Cardiac fibroblast (primary cell): ENCODE results near the gene NKD2.

Source experiments
- DNase-seq, 2 donors: peaks; one replicate each; pipeline versions ENCODE4 v3.0.0 to v3.0.0-alpha.2; 2010; ENCODE audit warnings: low read depth in 2 of 2
- H3K4me3 ChIP-seq, 2 donors: replicated peaks in 1 of 2; 1 replicate in 1 of 2; 2 replicates in 1 of 2; pipeline ENCODE4 v1.5.1; 2011; ENCODE audit warnings: low read depth in 2 of 2, low read length in 2 of 2, mild to moderate bottlenecking in 2 of 2, moderate library complexity in 1 of 2
- CTCF ChIP-seq: IDR thresholded peaks from one replicate; pipeline ENCODE4 v1.5.1; 2011; ENCODE audit warnings: low read depth, mild to moderate bottlenecking, low read length, inconsistent platforms

NKD2 gene

GRCh38 chr5:994272-994607 lies 14.4 kb upstream of the NKD2 start:
- no peak for DNase-seq
- no peak overlapping the region for H3K4me3 ChIP-seq
- no peak for TF ChIP-seq CTCF

DNA sequence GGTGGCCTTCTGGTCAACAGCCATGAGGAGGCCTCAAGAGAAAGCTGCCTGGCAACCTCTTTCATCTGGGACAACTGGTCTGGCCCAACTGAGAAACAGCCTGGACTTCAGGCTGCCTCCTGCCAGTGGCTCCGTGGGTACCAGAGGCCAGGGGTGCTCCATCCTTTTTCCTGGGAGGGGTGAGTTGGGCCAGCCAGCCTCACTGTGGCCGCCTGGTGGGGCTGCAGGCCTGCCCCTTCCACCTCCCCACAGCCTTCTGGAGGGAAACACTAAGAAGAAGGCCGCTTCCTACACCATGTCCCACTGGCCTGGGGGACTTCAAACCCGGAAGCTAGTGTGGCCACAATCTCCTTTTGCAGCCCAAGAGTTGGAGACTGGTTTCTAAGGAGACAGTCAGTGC lies 13.8 kb upstream of the NKD2 start:
- H3K4me3 ChIP-seq: no peak overlapping the region
- no peak for TF ChIP-seq CTCF
- DNase-seq: no peak

- DNase-seq: no peak
- TF ChIP-seq CTCF: no peak
- H3K4me3 ChIP-seq: no peak overlapping the region
These were observed 13.3 kb upstream of the NKD2 start for GRCh38 chr5:995318-995717.

DNA sequence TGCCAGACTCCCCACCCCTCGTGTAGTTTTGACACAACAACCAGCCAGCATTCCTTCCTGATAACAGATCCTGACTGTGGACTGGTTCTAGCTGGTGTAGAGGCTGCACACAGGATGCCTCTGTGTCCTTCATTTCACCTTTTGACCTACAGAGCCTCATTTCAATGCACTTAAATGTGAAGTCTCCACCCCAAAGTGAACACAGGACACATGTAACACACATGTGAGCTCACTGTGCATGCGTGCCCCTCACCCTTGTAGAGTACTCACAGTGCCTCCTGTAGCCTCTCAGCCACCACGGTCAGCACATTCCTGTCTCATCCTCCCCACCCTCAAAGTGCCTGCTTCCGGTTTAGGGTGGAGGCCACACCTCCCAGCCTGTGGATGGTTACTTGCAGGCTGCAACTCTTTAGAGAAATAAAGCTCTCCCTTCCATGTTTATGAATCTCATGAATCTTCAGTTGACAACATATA lies 11.6 kb upstream of the NKD2 start:
- DNase-seq: peak in 1 of 2 donors; percentile 53
- no peak overlapping the region for H3K4me3 ChIP-seq
- no peak for TF ChIP-seq CTCF

DNA sequence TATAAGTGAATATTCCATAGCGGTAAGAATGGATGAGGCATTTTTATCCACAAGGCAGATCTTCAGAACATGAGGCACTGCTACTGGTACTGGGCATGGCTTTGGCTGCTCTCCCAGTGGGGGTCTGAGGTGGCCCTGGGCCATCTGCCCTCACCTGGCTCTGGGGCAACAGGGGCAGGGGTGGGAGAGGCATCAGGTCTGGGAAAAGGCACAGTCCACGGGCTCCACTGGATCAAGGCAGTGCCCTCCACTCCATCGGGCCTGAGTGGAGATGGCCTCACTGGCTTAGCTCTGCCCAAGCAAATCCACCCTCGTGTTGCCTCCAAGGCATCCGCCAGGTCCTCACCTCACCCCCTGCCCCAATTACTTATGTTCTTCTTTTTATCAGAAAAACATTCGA lies 10.9 kb upstream of the NKD2 start:
- TF ChIP-seq CTCF: no peak

DNA sequence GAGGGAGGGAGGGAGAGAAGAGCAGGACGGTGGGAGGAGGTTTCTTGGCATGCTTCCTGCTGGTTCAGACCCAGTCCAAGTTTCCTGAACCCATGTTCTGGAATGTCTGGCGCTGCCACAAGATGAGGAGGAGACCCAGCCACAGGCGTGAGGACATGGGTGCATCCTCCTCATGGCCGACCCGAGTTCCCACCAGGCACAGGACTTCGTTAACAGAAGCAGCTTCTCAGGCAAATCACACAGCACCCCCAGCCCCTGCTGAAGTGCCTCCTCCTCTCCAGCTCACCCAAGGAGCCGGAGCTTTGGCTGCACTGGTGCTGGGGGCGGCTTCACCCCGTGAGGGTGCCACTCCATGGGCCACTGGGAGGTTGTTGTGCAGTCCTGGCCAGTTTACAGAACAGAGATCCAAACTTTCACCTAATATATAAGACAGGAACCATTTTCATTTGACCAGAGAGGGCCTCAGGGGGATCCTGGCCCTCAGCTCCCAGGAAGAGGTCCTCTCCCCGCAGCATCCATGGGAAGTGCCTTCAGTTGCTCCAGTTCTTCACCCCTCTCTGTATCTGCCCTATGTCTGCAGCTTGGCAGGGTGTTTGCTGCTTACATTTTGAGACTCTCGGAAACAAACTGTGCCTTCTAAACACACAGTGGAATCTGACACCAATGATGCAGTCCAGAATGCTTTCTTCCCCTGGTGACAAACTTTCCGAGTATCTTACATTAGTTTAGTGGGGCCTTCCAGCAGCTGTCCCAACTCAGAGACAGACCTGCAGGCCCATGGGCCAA lies 10.2 kb upstream of the NKD2 start:
- TF ChIP-seq CTCF: no peak
- no peak overlapping the region for H3K4me3 ChIP-seq
- DNase-seq: no peak

More for the DNA sequence above, 10.9 kb upstream of the NKD2 start:
- H3K4me3 ChIP-seq: no peak overlapping the region
- no peak for DNase-seq
